Measurements from ENCODE around the gene BEAN1. TPM values are rescaled to one million over a fixed set of nuclear protein-coding genes. Genes with fewer than 3 reads are reported as not detected.

The BEAN1 gene
- total RNA-seq, 4 donors from 2014 or later: 0.23 to 0.50 TPM; not detected in 2

- WGBS: 95% methylated on average over 4 of the region's 5 CpGs
- TF ChIP-seq POLR2AphosphoS5 (IDR thresholded peaks at IDR 0.05) (no peak), EP300 (IDR thresholded peaks at IDR 0.05) (no peak), POLR2A (IDR thresholded peaks at IDR 0.05; ENCODE audit: low read depth) (no peak), CTCF (IDR thresholded peaks at IDR 0.05) (no peak)
- H3K36me3 ChIP-seq: no peaks in the 10 kb centered on the region
- no peak overlapping the region for H3K4me3 ChIP-seq
- DNase-seq (ENCODE audit: extremely low spot score): no peak
- peaks cover 0 to 3% (median 0%) of the 10 kb centered on the region in 4 donors for H3K9me3 ChIP-seq
- intact Hi-C loops (cut with DNase I): no loop called here
- peaks cover 0 to 46% (median 18%) of the 10 kb centered on the region in 4 donors for H3K27me3 ChIP-seq
- peaks cover 6 to 15% (median 10%) of the 10 kb centered on the region in 4 donors for H3K4me1 ChIP-seq
- no peak overlapping the region for H3K27ac ChIP-seq (replicated peaks in 1 of 4)
These were observed 5.3 kb downstream of the BEAN1 start for GRCh38 chr16:66432429-66432828.

GRCh38 chr16:66434619-66435430 lies 7.7 kb downstream of the BEAN1 start:
- intact Hi-C loops (cut with DNase I): no loop called here

DNA sequence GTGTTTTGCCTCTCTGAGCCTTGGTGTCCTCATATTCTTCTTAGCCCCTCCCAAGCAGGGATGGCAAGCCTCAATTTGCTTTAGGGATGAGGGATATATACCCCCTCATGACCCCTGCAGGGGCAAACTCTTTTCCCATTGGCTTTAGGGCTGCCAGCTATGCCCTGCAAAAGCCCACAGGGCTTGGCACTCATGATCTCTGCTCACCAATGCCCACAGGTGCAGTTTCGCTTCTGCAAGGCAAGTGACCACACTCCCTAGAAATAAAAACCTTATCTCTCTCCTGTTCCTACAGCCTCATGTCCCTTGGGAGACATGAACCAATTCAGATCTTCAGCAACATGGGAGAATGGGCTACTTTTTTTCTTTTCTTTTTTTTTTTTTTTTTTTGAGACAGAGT lies 8.8 kb downstream of the BEAN1 start:
- no peak for TF ChIP-seq CTCF (IDR thresholded peaks at IDR 0.05)
- TF ChIP-seq POLR2AphosphoS5 (IDR thresholded peaks at IDR 0.05): no peak
- TF ChIP-seq EP300 (IDR thresholded peaks at IDR 0.05): no peak
- TF ChIP-seq POLR2A (IDR thresholded peaks at IDR 0.05; ENCODE audit: low read depth): no peak
- Histone ChIP-seq H3K4me3 (no peak overlapping the region), H3K27ac (replicated peaks in 1 of 4) (no peak overlapping the region), H3K4me1 (no peaks in the 10 kb centered on the region), H3K27me3 (peaks cover 0 to 25% (median 0%) of the 10 kb centered on the region in 4 donors), H3K36me3 (no peaks in the 10 kb centered on the region), H3K9me3 (no peaks in the 10 kb centered on the region)
- no peak for DNase-seq (ENCODE audit: extremely low spot score)
- 93% methylated on average over 1 of the region's 1 CpG for WGBS
- intact Hi-C loops (cut with DNase I): no loop called here

More at GRCh38 chr16:66434619-66435430, 7.7 kb downstream of the BEAN1 start:
- TF ChIP-seq POLR2A (IDR thresholded peaks at IDR 0.05; ENCODE audit: low read depth) (no peak), CTCF (IDR thresholded peaks at IDR 0.05) (no peak), EP300 (IDR thresholded peaks at IDR 0.05) (no peak), POLR2AphosphoS5 (IDR thresholded peaks at IDR 0.05) (no peak)
- Histone ChIP-seq H3K4me3 (no peak overlapping the region), H3K9me3 (peaks cover 0 to 3% (median 0%) of the 10 kb centered on the region in 4 donors), H3K27ac (replicated peaks in 1 of 4) (no peak overlapping the region), H3K36me3 (no peaks in the 10 kb centered on the region), H3K4me1 (no peaks in the 10 kb centered on the region), H3K27me3 (peaks cover 0 to 28% (median 0%) of the 10 kb centered on the region in 4 donors)
- 89% methylated on average over 7 of the region's 9 CpGs for WGBS
- DNase-seq (ENCODE audit: extremely low spot score): no peak

- no peak for DNase-seq (ENCODE audit: extremely low spot score)
- H3K9me3 ChIP-seq: no peaks in the 10 kb centered on the region
- no peak overlapping the region for H3K27ac ChIP-seq (replicated peaks in 1 of 4)
- no peaks in the 10 kb centered on the region for H3K4me1 ChIP-seq
- H3K27me3 ChIP-seq: peaks cover 0 to 31% (median 0%) of the 10 kb centered on the region in 4 donors
- no peaks in the 10 kb centered on the region for H3K36me3 ChIP-seq
- intact Hi-C loops (cut with DNase I): no loop called here
- WGBS: 89% methylated on average over 9 of the region's 15 CpGs
- H3K4me3 ChIP-seq: no peak overlapping the region
- TF ChIP-seq CTCF (IDR thresholded peaks at IDR 0.05) (no peak), POLR2A (IDR thresholded peaks at IDR 0.05; ENCODE audit: low read depth) (no peak), POLR2AphosphoS5 (IDR thresholded peaks at IDR 0.05) (no peak), EP300 (IDR thresholded peaks at IDR 0.05) (no peak)
These were observed 10.4 kb downstream of the BEAN1 start for GRCh38 chr16:66437391-66437945.
